Heart left ventricle (tissue), 16 donors: ENCODE results near the gene CD8A. TPM values are rescaled to one million over a fixed set of nuclear protein-coding genes. Genes with fewer than 3 reads are reported as not detected.

Experiments used
- ATAC-seq, 4 donors: fragments of 200-7000 bp; cut with Tn5 transposase; one replicate each; pipeline ENCODE4 v1.9.1; 2020 to 2022; ENCODE audit warnings: moderate library complexity in 4 of 4, mild to moderate bottlenecking in 3 of 4, moderate number of reproducible peaks in 1 of 4
- DNase-seq, 5 donors: peaks; one replicate each; pipeline ENCODE4 v3.0.0-alpha.2; 2020
- H3K27ac ChIP-seq, 12 donors: fragments of 200-600 bp; sonication (generic) in 4 of 12; one replicate each; pipeline versions ENCODE4 v1.5.0 to v1.8.0; 2016 to 2022; ENCODE audit warnings: mild to moderate bottlenecking in 2 of 12
- H3K27me3 ChIP-seq, 9 donors: fragments of 200-600 bp; sonication (generic) in 2 of 9; one replicate each; pipeline versions ENCODE4 v1.5.1 to v1.8.0; 2016 to 2022; ENCODE audit warnings: mild to moderate bottlenecking in 3 of 9
- H3K36me3 ChIP-seq, 9 donors: fragments of 200-600 bp; sonication (generic) in 2 of 9; one replicate each; pipeline versions ENCODE4 v1.5.0 to v1.8.0; 2018 to 2022; ENCODE audit warnings: mild to moderate bottlenecking in 2 of 9
- H3K4me1 ChIP-seq, 12 donors: fragments of 200-600 bp; sonication (generic) in 4 of 12; one replicate each; pipeline versions ENCODE4 v1.5.0 to v1.8.0; 2016 to 2022; ENCODE audit warnings: mild to moderate bottlenecking in 3 of 12
- H3K4me3 ChIP-seq, 12 donors: fragments of 200-600 bp; sonication (generic) in 4 of 12; one replicate each; pipeline versions ENCODE4 v1.5.0 to v1.8.0; 2017 to 2022; ENCODE audit warnings: mild to moderate bottlenecking in 9 of 12, moderate library complexity in 4 of 12
- H3K9me3 ChIP-seq, 12 donors: fragments of 200-600 bp; sonication (generic) in 4 of 12; one replicate each; pipeline versions ENCODE4 v1.5.0 to v1.8.0; 2016 to 2022; ENCODE audit warnings: mild to moderate bottlenecking in 1 of 12
- CTCF ChIP-seq, 12 donors: fragments of 200-600 bp; sonication (generic) in 4 of 12; IDR thresholded peaks; one replicate each; pipeline versions ENCODE4 v1.5.0 to v1.8.0; 2018 to 2022; ENCODE audit warnings: antibody characterized with exemption in 12 of 12, mild to moderate bottlenecking in 5 of 12
- POLR2A ChIP-seq, 2 donors: fragments of 450-650 bp; IDR thresholded peaks; one replicate each; pipeline ENCODE4 v1.6.1; 2017; ENCODE audit warnings: antibody characterized with exemption in 2 of 2, mild to moderate bottlenecking in 2 of 2, moderate library complexity in 2 of 2
- WGBS, 4 donors: extraction: QIAGEN DNeasy Blood & Tissue Kit in 2 of 4; methylation state at CpG; one replicate each; pipeline versions ENCODE4 v1.1.5 to v1.1.7; 2013 to 2018; 5-methylcytosine and 5-hydroxymethylcytosine counted together
- intact Hi-C, 10 donors: fragments of 100-400 bp; cut with DNase I; formaldehyde crosslinking; loops; one replicate each; pipeline versions ENCODE4 v1.11.1 to v1.14.2; 2022
- polyA plus RNA-seq, 2 donors: library from polyadenylated mRNA; stranded (reverse); fragments of 200-250 nt; gene quantifications; one replicate each; pipeline ENCODE4 v1.2.3, GENCODE V29; 2013
- total RNA-seq, 9 donors: library from RNA; depleted of rRNA in 2 of 9; stranded (reverse); fragments of >200 nt in 2 of 9; fragmentation: NEBNext Ultra II Directional in 3 of 9; extraction: Animal tissue kit (Norgen Biotek cat#: 25700) in 3 of 9; gene quantifications; one replicate each; pipeline versions ENCODE4 v1.1.0 to v1.2.4, GENCODE V29; 2016 to 2023
- donor health status: ischemic (EF 13 %, LVEDD 7.1; RV severe dilation, severe dysfunction).
- donor health status: healthy with polysubstance abuse.
- donor health status: DM: no; HTN: yes; CAD: no.
- donor health status: DM: no; HTN: no; CAD: no.
- donor health status: ischemic (EF 25% LVEDD 6.9; RV normal size, moderate dysfunction).
- donor health status: ischemic (EF 25% LVEDD 5.7; RV mildly dilated, moderate dysfunction).
- donor health status: healthy.
- donor health status: DM: yes; HTN: yes; CAD: no.
- donor health status: ischemic (EF 35%, LVEDD 5.7; RV mildly dilated, moderate dysfunction).
- donor health status: nonischemic (EF 11% LVEDD 7.7; RV severe dilation, severe dysfunction).
- donor health status: DM: yes; HTN: yes; CAD: no.
- donor health status: PGD.
- donor health status: ischemic (EF 29% LVEDD 5.4; RV normal size, mild dysfunction).
- donor health status: nonischemic (EF 23%, LVEDD 6.1; RV moderate dilation, normal function).

The CD8A gene
- total and polyA plus RNA-seq, 11 donors = 0.24 to 11.1 (median 0.43) TPM; not detected in 1

- DNase-seq = peak in 4 of 5 donors; percentile 70 to 80 (median 76)
- 0 to 7% (median 2%) methylated on average over 2 of the region's 2 CpGs for WGBS, 4 donors
- Histone ChIP-seq H3K27me3 (peaks cover 16 to 47% (median 35%) of the 10 kb centered on the region in 9 donors), H3K4me3 (peak overlapping the region in 1 of 12 donors; percentile 51), H3K4me1 (peaks cover 0 to 46% (median 31%) of the 10 kb centered on the region in 12 donors), H3K9me3 (no peaks in the 10 kb centered on the region), H3K36me3 (no peaks in the 10 kb centered on the region), H3K27ac (peak overlapping the region in 6 of 12 donors; percentile 8 to 63 (median 48))
- TF ChIP-seq CTCF (IDR thresholded peaks at IDR 0.05) (no peak), POLR2A (IDR thresholded peaks at IDR 0.05) (no peak)
- intact Hi-C loops = no loop called here
- ATAC-seq = peak; percentile 77 to 83 (median 80)
These were observed 3.0 kb downstream of the CD8A start for GRCh38 chr2:86787736-86788135.

DNA sequence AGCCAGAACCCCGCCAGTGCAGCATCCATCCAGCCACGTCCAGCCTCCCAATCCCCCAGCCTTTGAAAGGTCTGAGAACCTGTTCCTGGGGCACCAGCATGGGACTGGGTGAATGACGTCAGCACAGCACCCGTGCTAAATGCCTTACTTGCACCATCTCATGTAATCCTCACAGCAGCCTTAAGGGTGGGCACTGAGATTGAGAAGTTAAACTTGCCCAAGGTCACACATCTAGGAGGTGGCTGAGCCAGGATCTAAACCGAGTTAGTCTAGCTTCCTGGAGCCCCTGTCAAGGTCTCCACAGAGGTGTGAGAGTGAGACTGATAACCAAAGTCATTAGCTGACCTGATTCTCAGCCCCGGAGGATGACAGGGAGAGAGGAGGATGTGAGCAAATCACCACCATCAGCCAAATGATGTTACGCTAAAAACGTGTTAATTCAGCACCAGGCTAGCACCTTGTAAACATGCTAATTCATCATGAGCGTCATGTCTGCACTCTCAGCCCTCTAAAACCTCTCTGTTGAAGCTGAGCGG is 4.6 kb downstream of the CD8A start:
- intact Hi-C loops = no loop called here
- H3K4me3 ChIP-seq = no peak overlapping the region
- H3K27ac ChIP-seq = no peak overlapping the region
- DNase-seq = no peak
- TF ChIP-seq POLR2A (IDR thresholded peaks at IDR 0.05) (no peak), CTCF (IDR thresholded peaks at IDR 0.05) (no peak)
- H3K9me3 ChIP-seq = no peaks in the 10 kb centered on the region
- no peaks in the 10 kb centered on the region for H3K36me3 ChIP-seq
- peaks cover 6 to 30% (median 23%) of the 10 kb centered on the region in 9 donors for H3K27me3 ChIP-seq
- 59 to 64% (median 62%) methylated on average over 8 to 10 of the region's 10 CpGs for WGBS, 4 donors
- no peak for ATAC-seq
- H3K4me1 ChIP-seq = peaks cover 0 to 39% (median 29%) of the 10 kb centered on the region in 12 donors

GRCh38 chr2:86785456-86785855 is 5.3 kb downstream of the CD8A start:
- Histone ChIP-seq H3K36me3 (no peaks in the 10 kb centered on the region), H3K27ac (no peak overlapping the region), H3K9me3 (no peaks in the 10 kb centered on the region), H3K27me3 (peaks cover 6 to 24% (median 17%) of the 10 kb centered on the region in 9 donors), H3K4me3 (no peak overlapping the region), H3K4me1 (peaks cover 0 to 33% (median 23%) of the 10 kb centered on the region in 12 donors)
- intact Hi-C loops = no loop called here
- WGBS, 4 donors = 85 to 94% (median 93%) methylated on average over 9 of the region's 9 CpGs
- TF ChIP-seq CTCF (IDR thresholded peaks at IDR 0.05) = no peak
- TF ChIP-seq POLR2A (IDR thresholded peaks at IDR 0.05) = no peak
- no peak for DNase-seq
- no peak for ATAC-seq

GRCh38 chr2:86783615-86784339 is 6.9 kb downstream of the CD8A start:
- H3K36me3 ChIP-seq = no peaks in the 10 kb centered on the region
- no peak overlapping the region for H3K4me3 ChIP-seq
- H3K27ac ChIP-seq = no peak overlapping the region
- ATAC-seq (no peak), DNase-seq (no peak)
- intact Hi-C loops = no loop called here
- peaks cover 0 to 24% (median 11%) of the 10 kb centered on the region in 12 donors for H3K4me1 ChIP-seq
- no peak for TF ChIP-seq CTCF (IDR thresholded peaks at IDR 0.05)
- TF ChIP-seq POLR2A (IDR thresholded peaks at IDR 0.05) = no peak
- peaks cover 0 to 7% (median under 1%) of the 10 kb centered on the region in 9 donors for H3K27me3 ChIP-seq
- no peaks in the 10 kb centered on the region for H3K9me3 ChIP-seq
- 81 to 88% (median 82%) methylated on average over 8 of the region's 8 CpGs for WGBS, 4 donors
